GM19025 (cell line): Measurements from ENCODE around the gene INPP5D.
"Not testable (repeated sequence)": the region's sequence is repeated elsewhere in the genome, so short reads cannot be mapped to it uniquely, and the experiment has no call there.

Experiments used
- ATAC-seq: cut with Tn5 transposase; IDR thresholded peaks from one replicate; pipeline ENCODE4 v1.9.1; 2021; ENCODE audit warnings: mild to moderate bottlenecking, low read depth, moderate library complexity; ENCODE audit not compliant: unreplicated experiment

The INPP5D gene

GRCh38 chr2:233164967-233165366, 104.8 kb downstream of the INPP5D start:
- ATAC-seq = no peak

GRCh38 chr2:233165543-233165894, 105.4 kb downstream of the INPP5D start:
- no peak for ATAC-seq

- no peak for ATAC-seq
Observed at GRCh38 chr2:233165895-233166661, 105.9 kb downstream of the INPP5D start.

GRCh38 chr2:233168445-233168844, 108.3 kb downstream of the INPP5D start:
- ATAC-seq = no peak

- ATAC-seq = no peak
Observed at GRCh38 chr2:233168919-233169318, 108.8 kb downstream of the INPP5D start.

- no peak for ATAC-seq
Observed at GRCh38 chr2:233171344-233171743, 111.2 kb downstream of the INPP5D start.

- ATAC-seq = no peak
Observed at GRCh38 chr2:233173115-233173514, 113.0 kb downstream of the INPP5D start.

- no peak for ATAC-seq
Observed at GRCh38 chr2:233174137-233174536, 114.0 kb downstream of the INPP5D start.

- ATAC-seq = no peak
Observed at GRCh38 chr2:233178994-233179847, 119.1 kb downstream of the INPP5D start.

GRCh38 chr2:233179848-233180366, 119.8 kb downstream of the INPP5D start:
- ATAC-seq = no peak

- ATAC-seq = no peak
Observed at GRCh38 chr2:233183869-233184418, 123.8 kb downstream of the INPP5D start.

- ATAC-seq = no peak
Observed at GRCh38 chr2:233184669-233185068, 124.5 kb downstream of the INPP5D start.

GRCh38 chr2:233185330-233185729, 125.2 kb downstream of the INPP5D start:
- no peak for ATAC-seq

- ATAC-seq = no peak
Observed at GRCh38 chr2:233185963-233186362, 125.8 kb downstream of the INPP5D start.

- no peak for ATAC-seq
Observed at GRCh38 chr2:233186851-233187250, 126.7 kb downstream of the INPP5D start.

GRCh38 chr2:233189025-233189424, 128.9 kb downstream of the INPP5D start:
- no peak for ATAC-seq

- ATAC-seq = not testable (repeated sequence)
Observed at GRCh38 chr2:233191016-233191415, 130.9 kb downstream of the INPP5D start.

GRCh38 chr2:233193738-233194137, 133.6 kb downstream of the INPP5D start:
- no peak for ATAC-seq

- no peak for ATAC-seq
Observed at GRCh38 chr2:233195027-233195426, 134.9 kb downstream of the INPP5D start.

- no peak for ATAC-seq
Observed at GRCh38 chr2:233197022-233197421, 136.9 kb downstream of the INPP5D start.

GRCh38 chr2:233198026-233198425, 137.9 kb downstream of the INPP5D start:
- no peak for ATAC-seq
